ENCODE data around the gene UAP1L1. TPM values are rescaled to one million over a fixed set of nuclear protein-coding genes. Genes with fewer than 3 reads are reported as not detected.
A peak's percentile ranks its signal among the peaks of the same experiment; 100 is the strongest.

The UAP1L1 gene
- total RNA-seq, 1 experiment from 2014 or later = 15.1 TPM

- no peaks in the 10 kb centered on the region for H3K36me3 ChIP-seq (ENCODE audit: insufficient read depth, low read length)
- no peak overlapping the region for H2AFZ ChIP-seq (ENCODE audit: low read length)
- no peak for DNase-seq
- no peak overlapping the region for H3K9ac ChIP-seq (ENCODE audit: low read length)
- H3K9me2 ChIP-seq (replicated peaks; ENCODE audit: insufficient read depth, low read length) = no peaks in the 10 kb centered on the region
- no peaks in the 10 kb centered on the region for H3K9me3 ChIP-seq (ENCODE audit: low read length)
- peaks cover 8% of the 10 kb centered on the region for H3K79me2 ChIP-seq (ENCODE audit: low read length)
- peaks cover 39% of the 10 kb centered on the region for H3K4me1 ChIP-seq (ENCODE audit: low read length)
- no peak overlapping the region for H3K4me3 ChIP-seq (ENCODE audit: low read length)
- no peaks in the 10 kb centered on the region for H3K27me3 ChIP-seq (ENCODE audit: low read length)
- H4K20me1 ChIP-seq (ENCODE audit: insufficient read depth, low read depth, low read length) = peaks cover 10% of the 10 kb centered on the region
- no peak overlapping the region for H3K27ac ChIP-seq (ENCODE audit: low read length)
- H3K4me2 ChIP-seq (ENCODE audit: low read depth, low read length, poor library complexity, severe bottlenecking) = no peak overlapping the region
Measured at GRCh38 chr9:137073992-137074399, 3.3 kb upstream of the UAP1L1 start.

- Histone ChIP-seq H3K36me3 (ENCODE audit: insufficient read depth, low read length) (no peaks in the 10 kb centered on the region), H3K9me3 (ENCODE audit: low read length) (no peaks in the 10 kb centered on the region), H3K9ac (ENCODE audit: low read length) (peak overlapping the region; percentile 53), H3K4me1 (ENCODE audit: low read length) (peaks cover 35% of the 10 kb centered on the region), H3K9me2 (replicated peaks; ENCODE audit: insufficient read depth, low read length) (no peaks in the 10 kb centered on the region), H3K4me3 (ENCODE audit: low read length) (peak overlapping the region; percentile 6; the same call in 1 of the 2 replicates), H3K4me2 (ENCODE audit: low read depth, low read length, poor library complexity, severe bottlenecking) (peak overlapping the region; percentile 53), H3K27me3 (ENCODE audit: low read length) (no peaks in the 10 kb centered on the region), H4K20me1 (ENCODE audit: insufficient read depth, low read depth, low read length) (peaks cover 4% of the 10 kb centered on the region; the same call in 1 of the 2 replicates), H3K27ac (ENCODE audit: low read length) (peak overlapping the region; percentile 21; the same call in 1 of the 2 replicates), H2AFZ (ENCODE audit: low read length) (peak overlapping the region; percentile 68), H3K79me2 (ENCODE audit: low read length) (peaks cover under 1% of the 10 kb centered on the region)
- DNase-seq = peak; percentile 91
Measured at GRCh38 chr9:137074657-137075274, 2.6 kb upstream of the UAP1L1 start.

- Histone ChIP-seq H3K4me1 (ENCODE audit: low read length) (peaks cover 35% of the 10 kb centered on the region), H3K27me3 (ENCODE audit: low read length) (no peaks in the 10 kb centered on the region), H3K79me2 (ENCODE audit: low read length) (no peaks in the 10 kb centered on the region), H2AFZ (ENCODE audit: low read length) (no peak overlapping the region; the same call in 1 of the 2 replicates), H3K27ac (ENCODE audit: low read length) (peak overlapping the region; percentile 21; the same call in 1 of the 2 replicates), H3K9me2 (replicated peaks; ENCODE audit: insufficient read depth, low read length) (no peaks in the 10 kb centered on the region), H3K9ac (ENCODE audit: low read length) (peak overlapping the region; percentile 53), H3K36me3 (ENCODE audit: insufficient read depth, low read length) (no peaks in the 10 kb centered on the region), H3K9me3 (ENCODE audit: low read length) (no peaks in the 10 kb centered on the region), H3K4me2 (ENCODE audit: low read depth, low read length, poor library complexity, severe bottlenecking) (peak overlapping the region; percentile 53), H3K4me3 (ENCODE audit: low read length) (peak overlapping the region; percentile 6; the same call in 1 of the 2 replicates), H4K20me1 (ENCODE audit: insufficient read depth, low read depth, low read length) (peaks cover 4% of the 10 kb centered on the region; the same call in 1 of the 2 replicates)
- no peak for DNase-seq
Measured at GRCh38 chr9:137075275-137075775, 2.0 kb upstream of the UAP1L1 start.

- H3K27ac ChIP-seq (ENCODE audit: low read length) = no peak overlapping the region
- peaks cover 4% of the 10 kb centered on the region; the same call in 1 of the 2 replicates for H4K20me1 ChIP-seq (ENCODE audit: insufficient read depth, low read depth, low read length)
- peak overlapping the region; percentile 85 for H3K9ac ChIP-seq (ENCODE audit: low read length)
- H3K27me3 ChIP-seq (ENCODE audit: low read length) = no peaks in the 10 kb centered on the region
- H3K36me3 ChIP-seq (ENCODE audit: insufficient read depth, low read length) = no peaks in the 10 kb centered on the region
- H3K4me2 ChIP-seq (ENCODE audit: low read depth, low read length, poor library complexity, severe bottlenecking) = peak overlapping the region; percentile 84
- H2AFZ ChIP-seq (ENCODE audit: low read length) = peak overlapping the region; percentile 76; the same call in 1 of the 2 replicates
- H3K9me3 ChIP-seq (ENCODE audit: low read length) = no peaks in the 10 kb centered on the region
- peak overlapping the region; percentile 69 for H3K4me3 ChIP-seq (ENCODE audit: low read length)
- H3K79me2 ChIP-seq (ENCODE audit: low read length) = no peaks in the 10 kb centered on the region
- H3K4me1 ChIP-seq (ENCODE audit: low read length) = peaks cover 26% of the 10 kb centered on the region
- DNase-seq = no peak
- no peaks in the 10 kb centered on the region for H3K9me2 ChIP-seq (replicated peaks; ENCODE audit: insufficient read depth, low read length)
Measured at GRCh38 chr9:137076636-137077009, 694 bp upstream of the UAP1L1 start.

DNA sequence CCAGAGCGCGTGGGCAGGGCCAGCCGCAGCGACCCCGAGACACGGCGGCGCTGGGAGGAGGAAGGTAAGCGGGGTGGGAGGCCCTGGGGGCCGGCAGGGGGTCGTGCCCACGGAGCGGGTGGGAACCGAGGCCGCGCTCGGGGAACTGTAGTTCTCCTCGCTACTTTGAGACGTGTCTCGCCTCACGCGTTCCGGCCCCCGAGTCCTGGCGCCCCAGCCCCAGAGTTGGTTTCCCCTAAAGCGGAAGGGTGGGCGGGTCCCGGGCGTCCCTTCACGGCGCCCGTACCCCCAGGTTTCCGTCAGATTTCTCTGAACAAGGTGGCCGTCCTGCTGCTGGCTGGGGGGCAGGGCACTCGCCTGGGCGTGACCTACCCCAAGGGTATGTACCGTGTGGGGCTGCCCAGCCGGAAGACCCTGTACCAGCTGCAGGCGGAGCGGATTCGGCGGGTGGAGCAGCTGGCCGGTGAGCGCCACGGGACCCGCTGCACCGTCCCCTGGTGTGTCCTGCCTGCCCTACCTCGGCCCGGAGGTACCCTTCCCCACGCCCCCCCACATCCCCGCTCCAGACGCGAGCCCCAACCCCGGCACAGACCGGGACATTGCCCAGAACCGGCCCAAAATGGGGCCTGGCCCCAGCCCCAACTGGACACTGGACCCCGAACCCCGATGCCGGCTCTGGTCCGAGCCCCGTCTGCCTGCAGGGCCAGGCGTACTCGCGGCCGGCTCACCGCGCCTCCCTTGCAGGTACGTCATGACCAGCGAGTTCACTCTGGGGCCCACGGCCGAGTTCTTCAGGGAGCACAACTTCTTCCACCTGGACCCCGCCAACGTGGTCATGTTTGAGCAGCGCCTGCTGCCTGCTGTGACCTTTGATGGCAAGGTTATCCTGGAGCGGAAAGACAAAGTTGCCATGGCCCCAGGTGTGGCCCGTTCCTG lies 709 bp downstream of the UAP1L1 start:
- H3K27ac ChIP-seq (ENCODE audit: low read length) = no peak overlapping the region
- peak overlapping the region; percentile 82 for H3K9ac ChIP-seq (ENCODE audit: low read length)
- peak overlapping the region; percentile 50; the same call in 1 of the 2 replicates for H2AFZ ChIP-seq (ENCODE audit: low read length)

GRCh38 chr9:137078701-137079400 lies 1.5 kb downstream of the UAP1L1 start:
- H3K27ac ChIP-seq (ENCODE audit: low read length) = no peak overlapping the region

More for the DNA sequence above, 709 bp downstream of the UAP1L1 start:
- Histone ChIP-seq H3K4me3 (ENCODE audit: low read length) (peak overlapping the region; percentile 81), H3K9me3 (ENCODE audit: low read length) (no peaks in the 10 kb centered on the region), H3K79me2 (ENCODE audit: low read length) (no peaks in the 10 kb centered on the region), H3K9me2 (replicated peaks; ENCODE audit: insufficient read depth, low read length) (no peaks in the 10 kb centered on the region), H3K36me3 (ENCODE audit: insufficient read depth, low read length) (no peaks in the 10 kb centered on the region), H3K27me3 (ENCODE audit: low read length) (no peaks in the 10 kb centered on the region), H3K4me2 (ENCODE audit: low read depth, low read length, poor library complexity, severe bottlenecking) (peak overlapping the region; percentile 85), H3K4me1 (ENCODE audit: low read length) (peaks cover 37% of the 10 kb centered on the region), H4K20me1 (ENCODE audit: insufficient read depth, low read depth, low read length) (peaks cover 4% of the 10 kb centered on the region; the same call in 1 of the 2 replicates)
- DNase-seq = peak; percentile 65

DNA sequence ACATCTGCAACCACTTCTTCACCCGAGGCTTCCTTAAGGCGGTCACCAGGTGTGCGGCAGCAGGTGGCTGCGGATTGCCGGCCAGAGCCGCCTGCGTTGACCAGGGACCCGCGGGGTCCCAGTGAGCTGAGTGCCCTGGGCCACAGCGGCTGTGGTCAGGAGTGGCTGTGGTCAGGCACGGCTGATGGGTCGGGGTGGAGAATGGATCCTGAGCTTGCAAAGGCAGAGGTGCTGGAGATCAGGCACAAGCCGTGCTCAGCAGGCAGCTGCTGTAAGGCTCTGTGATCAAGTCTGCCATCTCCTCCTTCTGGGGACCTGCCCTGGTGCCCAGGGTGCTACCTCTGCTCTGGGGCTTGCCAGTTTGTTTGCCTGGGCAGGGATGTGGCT lies 2.1 kb downstream of the UAP1L1 start:
- Histone ChIP-seq H4K20me1 (ENCODE audit: insufficient read depth, low read depth, low read length) (peaks cover 4% of the 10 kb centered on the region; the same call in 1 of the 2 replicates), H3K27ac (ENCODE audit: low read length) (no peak overlapping the region), H3K4me1 (ENCODE audit: low read length) (peaks cover 50% of the 10 kb centered on the region), H2AFZ (ENCODE audit: low read length) (no peak overlapping the region), H3K9ac (ENCODE audit: low read length) (no peak overlapping the region), H3K79me2 (ENCODE audit: low read length) (no peaks in the 10 kb centered on the region), H3K4me3 (ENCODE audit: low read length) (no peak overlapping the region), H3K4me2 (ENCODE audit: low read depth, low read length, poor library complexity, severe bottlenecking) (no peak overlapping the region), H3K9me3 (ENCODE audit: low read length) (no peaks in the 10 kb centered on the region), H3K36me3 (ENCODE audit: insufficient read depth, low read length) (no peaks in the 10 kb centered on the region), H3K9me2 (replicated peaks; ENCODE audit: insufficient read depth, low read length) (no peaks in the 10 kb centered on the region), H3K27me3 (ENCODE audit: low read length) (no peaks in the 10 kb centered on the region)
- no peak for DNase-seq

More at GRCh38 chr9:137078701-137079400, 1.5 kb downstream of the UAP1L1 start:
- Histone ChIP-seq H3K36me3 (ENCODE audit: insufficient read depth, low read length) (no peaks in the 10 kb centered on the region), H3K9me2 (replicated peaks; ENCODE audit: insufficient read depth, low read length) (no peaks in the 10 kb centered on the region), H3K9me3 (ENCODE audit: low read length) (no peaks in the 10 kb centered on the region), H3K9ac (ENCODE audit: low read length) (peak overlapping the region; percentile 82; the same call in 1 of the 2 replicates), H3K79me2 (ENCODE audit: low read length) (no peaks in the 10 kb centered on the region), H3K4me3 (ENCODE audit: low read length) (peak overlapping the region; percentile 81; the same call in 1 of the 2 replicates), H3K27me3 (ENCODE audit: low read length) (no peaks in the 10 kb centered on the region), H3K4me1 (ENCODE audit: low read length) (peaks cover 45% of the 10 kb centered on the region), H2AFZ (ENCODE audit: low read length) (no peak overlapping the region), H3K4me2 (ENCODE audit: low read depth, low read length, poor library complexity, severe bottlenecking) (peak overlapping the region; percentile 85), H4K20me1 (ENCODE audit: insufficient read depth, low read depth, low read length) (peaks cover 4% of the 10 kb centered on the region; the same call in 1 of the 2 replicates)
- no peak for DNase-seq
